Measurements from ENCODE around the gene PCDHB9.

- TF ChIP-seq CTCF (conservative IDR thresholded peaks at IDR 0.05; ENCODE audit: low read length) = peak; percentile 65
- TF ChIP-seq EZH2phosphoT487 (IDR thresholded peaks at IDR 0.05; ENCODE audit: borderline replicate concordance) = no peak
These were observed 36.3 kb downstream of the PCDHB9 start, which contains the start of gene PCDHB14 for GRCh38 chr5:141223112-141223783.

Measured in Loucy (cell line).